ENCODE results near the gene TM6SF1. TPM values are rescaled to one million over a fixed set of nuclear protein-coding genes. Genes with fewer than 3 reads are reported as not detected.

TM6SF1 gene
- total RNA-seq, 1 experiment from 2014 or later = 0.79 TPM

DNA sequence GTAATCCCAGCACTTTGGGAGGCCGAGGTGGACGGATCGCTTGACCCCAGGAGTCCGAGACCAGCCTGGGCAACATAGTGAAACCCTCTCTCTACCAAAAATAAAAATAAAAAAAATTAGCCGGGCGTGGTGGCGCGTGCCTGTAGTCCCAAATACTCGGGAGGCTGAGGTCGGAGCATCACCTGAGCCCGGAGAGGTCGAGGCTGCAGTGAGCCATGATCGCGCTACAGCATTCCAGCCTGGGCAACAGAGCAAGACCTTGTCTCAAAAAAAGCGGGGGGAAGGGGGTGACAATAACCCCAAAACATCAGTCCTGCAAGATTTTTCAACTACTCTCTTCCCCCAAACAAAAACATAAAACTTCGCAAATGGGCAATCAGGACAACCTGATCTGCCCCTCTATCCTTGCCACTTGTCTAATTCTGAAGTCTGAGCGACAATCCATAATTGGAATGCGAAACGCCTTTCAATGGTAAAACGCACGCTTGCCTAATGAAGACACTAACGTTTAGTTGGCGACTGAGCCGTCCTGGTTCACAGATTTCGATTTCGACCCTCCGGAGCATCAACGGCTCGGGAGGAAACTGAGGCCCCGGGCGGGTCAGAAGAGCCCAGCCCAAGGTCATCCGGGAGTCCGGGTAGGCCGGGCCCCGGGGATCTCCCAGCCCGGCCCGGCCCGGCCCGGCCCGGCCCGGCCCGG lies 41.3 kb upstream of the TM6SF1 start:
- ATAC-seq = no peak
- ChIA-PET CTCF (interaction anchor here (1.1 to 1.5 kb wide), 3 partner anchors 41 to 182 kb away, joined by 3 to 6 read pairs (median 3); partner anchors contain the start of gene C15orf40), POLR2A (interaction anchor here (1.1 kb wide), 1 partner anchor 55 kb away, joined by 4 read pairs; the partner anchor contains the start of gene C15orf40)
- DNase-seq (ENCODE audit: low spot score) = no peak
- H3K4me1 Mint-ChIP-seq = peaks cover 10% of the 10 kb centered on the region
- no peak overlapping the region for H3K4me3 Mint-ChIP-seq
- H3K27ac Mint-ChIP-seq = peak overlapping the region; percentile 61; the same call in 1 of the 2 replicates
- H3K36me3 Mint-ChIP-seq = peaks cover 9% of the 10 kb centered on the region
- no peak for TF ChIP-seq JAZF1 (CRISPR knock-in tag; IDR thresholded peaks at IDR 0.05)
- peak; percentile 88 for TF ChIP-seq ZNF121 (CRISPR knock-in tag; IDR thresholded peaks at IDR 0.05)
- no peaks in the 10 kb centered on the region for H3K27me3 Mint-ChIP-seq (ENCODE audit: low read depth)
- H3K9me3 Mint-ChIP-seq = peaks cover 16% of the 10 kb centered on the region

DNA sequence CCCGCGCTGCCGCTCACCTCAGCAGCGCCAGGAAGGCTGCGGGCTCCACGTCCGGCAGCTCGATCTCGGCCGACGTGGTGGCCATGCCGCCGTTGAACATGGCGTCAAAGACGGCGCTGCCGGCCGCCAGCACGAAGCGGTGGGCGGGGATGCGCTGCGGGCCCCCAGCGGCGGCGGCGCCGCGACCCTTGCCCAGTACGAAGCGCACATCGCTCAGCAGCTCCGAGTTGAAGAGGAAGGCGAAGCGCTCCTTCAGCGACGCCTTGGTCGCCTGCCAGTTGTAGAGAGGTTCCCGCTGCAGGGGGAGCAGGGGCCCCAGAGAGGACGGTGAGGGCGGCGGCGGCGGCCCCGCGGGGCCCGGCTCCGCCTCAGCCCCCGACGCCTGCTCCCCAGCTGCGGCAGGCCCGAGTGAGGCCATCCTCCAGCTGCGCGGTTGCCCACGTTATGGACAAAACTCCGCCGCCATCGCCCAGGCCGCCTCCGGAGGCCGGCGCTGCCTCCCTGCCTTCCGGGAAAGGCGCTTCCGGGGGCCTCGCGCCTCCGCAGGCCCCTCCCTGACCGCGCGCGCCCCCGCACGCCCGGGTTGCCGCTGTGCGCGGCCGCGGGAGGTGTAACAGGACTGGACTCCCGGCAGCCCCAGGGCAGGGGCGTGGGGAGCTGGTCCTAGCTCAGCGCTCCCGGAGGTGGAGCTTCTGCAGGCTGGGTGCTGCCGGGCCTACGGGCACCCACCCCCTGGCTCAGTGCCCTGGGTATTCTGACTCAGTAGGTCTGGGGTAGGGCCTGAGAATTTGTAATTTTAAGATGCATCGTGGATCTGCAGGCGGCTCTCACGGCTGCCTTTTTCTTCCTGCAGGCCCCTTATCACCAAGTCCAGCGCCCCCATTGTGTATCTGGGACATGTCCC lies 40.5 kb upstream of the TM6SF1 start, which contains the start of gene BTBD1:
TSS of gene BTBD1 (minus strand) at position 519 of the 904 bp plus-strand sequence. CDS start at position 418, 101 bp downstream.
- peak within 1 kb of the TSS; percentile 87 for H3K27ac Mint-ChIP-seq
- peaks cover 10% of the 10 kb centered on the region for H3K4me1 Mint-ChIP-seq
- peaks cover 18% of the 10 kb centered on the region for H3K9me3 Mint-ChIP-seq
- DNase-seq (ENCODE audit: low spot score) (peak; percentile 75), ATAC-seq (peak; percentile 88)
- ChIA-PET CTCF (interaction anchor here (0.5 to 1.9 kb wide), 10 partner anchors 10 to 506 kb away, joined by 3 to 6 read pairs (median 3); partner anchors contain the start of genes C15orf40 and SH3GL3), POLR2A (interaction anchor here (0.6 to 1.1 kb wide), 2 partner anchors 16 to 56 kb away, joined by 3 to 4 read pairs; partner anchors contain the start of gene C15orf40)
- 0 out of 2 replicates have a peak, but pooled peaks cover under 1% of the 10 kb centered on the region for H3K27me3 Mint-ChIP-seq (ENCODE audit: low read depth)
- H3K4me3 Mint-ChIP-seq = peak within 1 kb of the TSS; percentile 56
- H3K36me3 Mint-ChIP-seq = peaks cover 10% of the 10 kb centered on the region
- TF ChIP-seq, protein P1, sequence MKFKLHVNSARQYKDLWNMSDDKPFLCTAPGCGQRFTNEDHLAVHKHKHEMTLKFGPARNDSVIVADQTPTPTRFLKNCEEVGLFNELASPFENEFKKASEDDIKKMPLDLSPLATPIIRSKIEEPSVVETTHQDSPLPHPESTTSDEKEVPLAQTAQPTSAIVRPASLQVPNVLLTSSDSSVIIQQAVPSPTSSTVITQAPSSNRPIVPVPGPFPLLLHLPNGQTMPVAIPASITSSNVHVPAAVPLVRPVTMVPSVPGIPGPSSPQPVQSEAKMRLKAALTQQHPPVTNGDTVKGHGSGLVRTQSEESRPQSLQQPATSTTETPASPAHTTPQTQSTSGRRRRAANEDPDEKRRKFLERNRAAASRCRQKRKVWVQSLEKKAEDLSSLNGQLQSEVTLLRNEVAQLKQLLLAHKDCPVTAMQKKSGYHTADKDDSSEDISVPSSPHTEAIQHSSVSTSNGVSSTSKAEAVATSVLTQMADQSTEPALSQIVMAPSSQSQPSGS (CRISPR knock-in tag; IDR thresholded peaks at IDR 0.05; ENCODE audit: borderline replicate concordance, low read depth) = no peak
- TF ChIP-seq ESRRA (CRISPR knock-in tag; IDR thresholded peaks at IDR 0.05; ENCODE audit: borderline replicate concordance) = no peak; the same call in 1 of the 2 replicates
- TF ChIP-seq TP53 (CRISPR knock-in tag; IDR thresholded peaks at IDR 0.05) = no peak
- TF ChIP-seq TEAD1 (CRISPR knock-in tag; IDR thresholded peaks at IDR 0.05) = peak; percentile 72; the same call in 1 of the 2 replicates
- TF ChIP-seq ZNF423 (CRISPR knock-in tag; IDR thresholded peaks at IDR 0.05) = peak; percentile 77
- TF ChIP-seq SMAD3 (CRISPR knock-in tag; IDR thresholded peaks at IDR 0.05; ENCODE audit: borderline replicate concordance) = no peak
- TF ChIP-seq, protein P2, sequence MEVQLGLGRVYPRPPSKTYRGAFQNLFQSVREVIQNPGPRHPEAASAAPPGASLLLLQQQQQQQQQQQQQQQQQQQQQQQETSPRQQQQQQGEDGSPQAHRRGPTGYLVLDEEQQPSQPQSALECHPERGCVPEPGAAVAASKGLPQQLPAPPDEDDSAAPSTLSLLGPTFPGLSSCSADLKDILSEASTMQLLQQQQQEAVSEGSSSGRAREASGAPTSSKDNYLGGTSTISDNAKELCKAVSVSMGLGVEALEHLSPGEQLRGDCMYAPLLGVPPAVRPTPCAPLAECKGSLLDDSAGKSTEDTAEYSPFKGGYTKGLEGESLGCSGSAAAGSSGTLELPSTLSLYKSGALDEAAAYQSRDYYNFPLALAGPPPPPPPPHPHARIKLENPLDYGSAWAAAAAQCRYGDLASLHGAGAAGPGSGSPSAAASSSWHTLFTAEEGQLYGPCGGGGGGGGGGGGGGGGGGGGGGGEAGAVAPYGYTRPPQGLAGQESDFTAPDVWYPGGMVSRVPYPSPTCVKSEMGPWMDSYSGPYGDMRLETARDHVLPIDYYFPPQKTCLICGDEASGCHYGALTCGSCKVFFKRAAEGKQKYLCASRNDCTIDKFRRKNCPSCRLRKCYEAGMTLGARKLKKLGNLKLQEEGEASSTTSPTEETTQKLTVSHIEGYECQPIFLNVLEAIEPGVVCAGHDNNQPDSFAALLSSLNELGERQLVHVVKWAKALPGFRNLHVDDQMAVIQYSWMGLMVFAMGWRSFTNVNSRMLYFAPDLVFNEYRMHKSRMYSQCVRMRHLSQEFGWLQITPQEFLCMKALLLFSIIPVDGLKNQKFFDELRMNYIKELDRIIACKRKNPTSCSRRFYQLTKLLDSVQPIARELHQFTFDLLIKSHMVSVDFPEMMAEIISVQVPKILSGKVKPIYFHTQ (CRISPR knock-in tag; IDR thresholded peaks at IDR 0.05) = no peak
- no peak for TF ChIP-seq HMGA2 (CRISPR knock-in tag; IDR thresholded peaks at IDR 0.05)
- TF ChIP-seq TEAD4 (CRISPR knock-in tag; IDR thresholded peaks at IDR 0.05) = no peak
- TF ChIP-seq NFATC4 (CRISPR knock-in tag; IDR thresholded peaks at IDR 0.05) = no peak
- TF ChIP-seq, protein P3, sequence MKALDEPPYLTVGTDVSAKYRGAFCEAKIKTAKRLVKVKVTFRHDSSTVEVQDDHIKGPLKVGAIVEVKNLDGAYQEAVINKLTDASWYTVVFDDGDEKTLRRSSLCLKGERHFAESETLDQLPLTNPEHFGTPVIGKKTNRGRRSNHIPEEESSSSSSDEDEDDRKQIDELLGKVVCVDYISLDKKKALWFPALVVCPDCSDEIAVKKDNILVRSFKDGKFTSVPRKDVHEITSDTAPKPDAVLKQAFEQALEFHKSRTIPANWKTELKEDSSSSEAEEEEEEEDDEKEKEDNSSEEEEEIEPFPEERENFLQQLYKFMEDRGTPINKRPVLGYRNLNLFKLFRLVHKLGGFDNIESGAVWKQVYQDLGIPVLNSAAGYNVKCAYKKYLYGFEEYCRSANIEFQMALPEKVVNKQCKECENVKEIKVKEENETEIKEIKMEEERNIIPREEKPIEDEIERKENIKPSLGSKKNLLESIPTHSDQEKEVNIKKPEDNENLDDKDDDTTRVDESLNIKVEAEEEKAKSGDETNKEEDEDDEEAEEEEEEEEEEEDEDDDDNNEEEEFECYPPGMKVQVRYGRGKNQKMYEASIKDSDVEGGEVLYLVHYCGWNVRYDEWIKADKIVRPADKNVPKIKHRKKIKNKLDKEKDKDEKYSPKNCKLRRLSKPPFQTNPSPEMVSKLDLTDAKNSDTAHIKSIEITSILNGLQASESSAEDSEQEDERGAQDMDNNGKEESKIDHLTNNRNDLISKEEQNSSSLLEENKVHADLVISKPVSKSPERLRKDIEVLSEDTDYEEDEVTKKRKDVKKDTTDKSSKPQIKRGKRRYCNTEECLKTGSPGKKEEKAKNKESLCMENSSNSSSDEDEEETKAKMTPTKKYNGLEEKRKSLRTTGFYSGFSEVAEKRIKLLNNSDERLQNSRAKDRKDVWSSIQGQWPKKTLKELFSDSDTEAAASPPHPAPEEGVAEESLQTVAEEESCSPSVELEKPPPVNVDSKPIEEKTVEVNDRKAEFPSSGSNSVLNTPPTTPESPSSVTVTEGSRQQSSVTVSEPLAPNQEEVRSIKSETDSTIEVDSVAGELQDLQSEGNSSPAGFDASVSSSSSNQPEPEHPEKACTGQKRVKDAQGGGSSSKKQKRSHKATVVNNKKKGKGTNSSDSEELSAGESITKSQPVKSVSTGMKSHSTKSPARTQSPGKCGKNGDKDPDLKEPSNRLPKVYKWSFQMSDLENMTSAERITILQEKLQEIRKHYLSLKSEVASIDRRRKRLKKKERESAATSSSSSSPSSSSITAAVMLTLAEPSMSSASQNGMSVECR (CRISPR knock-in tag; IDR thresholded peaks at IDR 0.05; ENCODE audit: borderline replicate concordance) = 0 out of 2 replicates have a peak, but pooled peaks have one; percentile 55
- TF ChIP-seq, protein P4, sequence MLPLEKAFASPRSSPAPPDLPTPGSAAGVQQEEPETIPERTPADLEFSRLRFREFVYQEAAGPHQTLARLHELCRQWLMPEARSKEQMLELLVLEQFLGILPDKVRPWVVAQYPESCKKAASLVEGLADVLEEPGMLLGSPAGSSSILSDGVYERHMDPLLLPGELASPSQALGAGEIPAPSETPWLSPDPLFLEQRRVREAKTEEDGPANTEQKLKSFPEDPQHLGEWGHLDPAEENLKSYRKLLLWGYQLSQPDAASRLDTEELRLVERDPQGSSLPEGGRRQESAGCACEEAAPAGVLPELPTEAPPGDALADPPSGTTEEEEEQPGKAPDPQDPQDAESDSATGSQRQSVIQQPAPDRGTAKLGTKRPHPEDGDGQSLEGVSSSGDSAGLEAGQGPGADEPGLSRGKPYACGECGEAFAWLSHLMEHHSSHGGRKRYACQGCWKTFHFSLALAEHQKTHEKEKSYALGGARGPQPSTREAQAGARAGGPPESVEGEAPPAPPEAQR (CRISPR knock-in tag; IDR thresholded peaks at IDR 0.05) = no peak
- TF ChIP-seq ZNF416 (CRISPR knock-in tag; IDR thresholded peaks at IDR 0.05) = 0 out of 2 replicates have a peak, but pooled peaks have one; percentile 35
- no peak for TF ChIP-seq ZNF138 (CRISPR knock-in tag; conservative IDR thresholded peaks at IDR 0.05)
- 0 out of 2 replicates have a peak, but pooled peaks have one; percentile 47 for TF ChIP-seq PRRX2 (CRISPR knock-in tag; IDR thresholded peaks at IDR 0.05)
- TF ChIP-seq ELF4 (CRISPR knock-in tag; IDR thresholded peaks at IDR 0.05; ENCODE audit: low read depth) = peak; percentile 74; the same call in 1 of the 2 replicates
- 0 out of 2 replicates have a peak, but pooled peaks have one; percentile 45 for TF ChIP-seq OVOL2 (CRISPR knock-in tag; IDR thresholded peaks at IDR 0.05; ENCODE audit: borderline replicate concordance)
- TF ChIP-seq, protein P5, sequence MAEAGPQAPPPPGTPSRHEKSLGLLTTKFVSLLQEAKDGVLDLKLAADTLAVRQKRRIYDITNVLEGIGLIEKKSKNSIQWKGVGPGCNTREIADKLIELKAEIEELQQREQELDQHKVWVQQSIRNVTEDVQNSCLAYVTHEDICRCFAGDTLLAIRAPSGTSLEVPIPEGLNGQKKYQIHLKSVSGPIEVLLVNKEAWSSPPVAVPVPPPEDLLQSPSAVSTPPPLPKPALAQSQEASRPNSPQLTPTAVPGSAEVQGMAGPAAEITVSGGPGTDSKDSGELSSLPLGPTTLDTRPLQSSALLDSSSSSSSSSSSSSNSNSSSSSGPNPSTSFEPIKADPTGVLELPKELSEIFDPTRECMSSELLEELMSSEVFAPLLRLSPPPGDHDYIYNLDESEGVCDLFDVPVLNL (CRISPR knock-in tag; IDR thresholded peaks at IDR 0.05; ENCODE audit: borderline replicate concordance, low read depth) = no peak
- peak; percentile 92 for TF ChIP-seq SP1 (CRISPR knock-in tag; conservative IDR thresholded peaks at IDR 0.05)
